ENCODE results near the gene TMEM18. TPM values are rescaled to one million over a fixed set of nuclear protein-coding genes. Genes with fewer than 3 reads are reported as not detected.
A peak's percentile ranks its signal among the peaks of the same experiment; 100 is the strongest.

Gene TMEM18
- total RNA-seq, result 10 to 100 TPM; 15.1 to 20.5 (median 17.1) TPM

GRCh38 chr2:677056-677958 is at the start of gene TMEM18:
TMEM18 (minus strand) TSS chr2:677406; CDS start chr2:677345, 61 bp downstream.
- WGBS, 2 donors, result 1% methylated on average over 22 to 43 of the region's 68 CpGs
- TF ChIP-seq POLR2A (IDR thresholded peaks at IDR 0.05) (peak in 1 of 2 donors; percentile 32), CTCF (IDR thresholded peaks at IDR 0.05) (peak in 1 of 3 donors; percentile 45)
- intact Hi-C loops (cut with DNase I; ENCODE audit: low total_unique reads), result no loop called here
- peak; percentile 96 to 99 for DNase-seq (ENCODE audit: low spot score in 2 of 2)
- peak within 1 kb of the TSS; percentile 81 for H3K4me3 ChIP-seq (ENCODE audit: low read depth, poor library complexity, severe bottlenecking)

DNA sequence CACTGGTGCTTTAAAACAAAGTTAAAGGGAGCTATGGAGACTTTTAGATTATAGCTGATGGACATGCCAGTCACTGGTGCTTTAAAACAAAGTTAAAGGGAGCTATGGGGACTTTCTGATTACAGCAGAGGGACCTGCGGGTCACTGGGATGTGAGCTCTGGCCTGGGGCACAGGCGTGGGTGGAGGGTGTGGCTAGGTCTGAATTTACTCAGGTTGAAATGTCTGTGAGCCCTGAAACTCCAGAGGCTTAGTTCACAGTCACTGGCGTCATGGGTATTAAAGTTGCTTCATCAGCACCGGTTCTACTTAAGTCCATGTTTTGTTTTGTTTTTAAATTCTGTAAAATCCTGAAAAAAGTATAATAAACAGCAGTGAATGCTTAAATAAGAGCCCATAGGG is 49.0 kb upstream of the TMEM18 start:
- no peak for TF ChIP-seq POLR2A (IDR thresholded peaks at IDR 0.05)
- no peak for TF ChIP-seq CTCF (IDR thresholded peaks at IDR 0.05)
- 55 to 56% methylated on average over 4 of the region's 4 CpGs for WGBS, 2 donors
- DNase-seq (ENCODE audit: low spot score in 2 of 2), result no peak
- intact Hi-C loops (cut with DNase I; ENCODE audit: low total_unique reads), result no loop called here
- H3K4me3 ChIP-seq (ENCODE audit: low read depth, poor library complexity, severe bottlenecking), result no peak overlapping the region

- intact Hi-C loops (cut with DNase I; ENCODE audit: low total_unique reads), result no loop called here
- no peak for DNase-seq (ENCODE audit: low spot score in 2 of 2)
- TF ChIP-seq POLR2A (IDR thresholded peaks at IDR 0.05) (no peak), CTCF (IDR thresholded peaks at IDR 0.05) (no peak)
- no peak overlapping the region for H3K4me3 ChIP-seq (ENCODE audit: low read depth, poor library complexity, severe bottlenecking)
- 81 to 86% methylated on average over 4 of the region's 4 CpGs for WGBS, 2 donors
Observed at GRCh38 chr2:725468-725867, 48.3 kb upstream of the TMEM18 start.

GRCh38 chr2:723761-724160 is 46.6 kb upstream of the TMEM18 start:
- DNase-seq (ENCODE audit: low spot score in 2 of 2), result no peak
- intact Hi-C loops (cut with DNase I; ENCODE audit: low total_unique reads), result no loop called here
- 86 to 94% methylated on average over 5 of the region's 5 CpGs for WGBS, 2 donors
- no peak overlapping the region for H3K4me3 ChIP-seq (ENCODE audit: low read depth, poor library complexity, severe bottlenecking)
- TF ChIP-seq POLR2A (IDR thresholded peaks at IDR 0.05) (no peak), CTCF (IDR thresholded peaks at IDR 0.05) (no peak)

- no peak for DNase-seq (ENCODE audit: low spot score in 2 of 2)
- WGBS, 2 donors, result 86 to 89% methylated on average over 21 of the region's 21 CpGs
- intact Hi-C loops (cut with DNase I; ENCODE audit: low total_unique reads), result no loop called here
- H3K4me3 ChIP-seq (ENCODE audit: low read depth, poor library complexity, severe bottlenecking), result no peak overlapping the region
- TF ChIP-seq POLR2A (IDR thresholded peaks at IDR 0.05) (no peak), CTCF (IDR thresholded peaks at IDR 0.05) (no peak)
Observed at GRCh38 chr2:720842-721241, 43.6 kb upstream of the TMEM18 start.

All from lower leg skin (tissue), 4 donors.